HepG2 (cell line): ENCODE measurements around the gene ICAM5. TPM values are rescaled to one million over a fixed set of nuclear protein-coding genes. Genes with fewer than 3 reads are reported as not detected.
A peak's percentile ranks its signal among the peaks of the same experiment; 100 is the strongest.

Experiments
- ATAC-seq: fragments of 200-7000 bp; cut with Tn5 transposase; 3 replicates; pipeline ENCODE4 v1.9.1; 2020; ENCODE audit warnings: mild to moderate bottlenecking, moderate library complexity
- BruUV-seq: library from RNA; stranded (reverse); fragments of 400-500 nt; replicated peaks from 2 replicates; lab custom pipeline; 2021; lab: Mats Ljungman, UMichigan
- CTCF ChIA-PET: fragments of 300-600 bp; formaldehyde crosslinking; extraction: SDS; loops from one replicate; lab custom pipeline; 2021; ENCODE audit warnings: low total read pairs, inconsistent platforms, low intra/inter-chr PET ratio; lab: Yijun Ruan, JAX
- POLR2A ChIA-PET: fragments of 350-600 bp; sonication (Branson Sonifier 250); formaldehyde crosslinking; loops from one replicate; lab custom pipeline; 2020; ENCODE audit warnings: antibody characterized with exemption, inconsistent platforms; lab: Yijun Ruan, JAX
- DNase-seq: peaks from one replicate; pipeline ENCODE4 v3.0.0-alpha.2; 2015; ENCODE audit warnings: low spot score
- FAIRE-seq: peaks from 3 replicates; lab custom pipeline; 2011; peaks lifted over from hg19 to GRCh38; lab: Jason Lieb, UNC
- H2AFZ ChIP-seq: one replicate; pipeline ENCODE4 v1.6.1; 2011; ENCODE audit warnings: low read length, inconsistent platforms
- H3K27ac ChIP-seq: fragments of 300-600 bp; 3 replicates; pipeline ENCODE4 v1.8.0; 2011; ENCODE audit warnings: mixed run types, mild to moderate bottlenecking, mixed read lengths, low read length, inconsistent platforms; ENCODE audit not compliant: insufficient read depth; ENCODE audit errors: extremely low read length
- H3K27me3 ChIP-seq, 2 experiments: fragments of 200-600 bp in 1 of 2; 2 replicates in 1 of 2; 3 replicates in 1 of 2; pipeline versions ENCODE4 v1.6.0 to v1.8.0; 2011; ENCODE audit warnings: low read length in 2 of 2, mild to moderate bottlenecking in 2 of 2, moderate library complexity in 2 of 2, inconsistent platforms in 1 of 2; ENCODE audit not compliant: insufficient read depth in 2 of 2, control insufficient read depth in 1 of 2
- H3K36me3 ChIP-seq, 2 experiments: fragments of 200-600 bp in 1 of 2; replicated peaks in 1 of 2; 2 replicates in 1 of 2; 3 replicates in 1 of 2; pipeline versions ENCODE4 v1.5.1 to v1.8.0; 2011; ENCODE audit warnings: low read length in 2 of 2, inconsistent platforms in 1 of 2; ENCODE audit not compliant: insufficient read depth in 2 of 2, control insufficient read depth in 1 of 2
- H3K4me1 ChIP-seq: 2 replicates; pipeline ENCODE4 v1.5.1; 2012; ENCODE audit warnings: low read length, inconsistent platforms; ENCODE audit not compliant: insufficient read depth
- H3K4me2 ChIP-seq: 2 replicates; pipeline ENCODE4 v1.6.0; 2011; ENCODE audit warnings: low read depth, low read length, inconsistent platforms
- H3K4me3 ChIP-seq, 3 experiments: fragments of 200-600 bp in 1 of 3; sonication (generic), shearing (Covaris generic) in 1 of 3; replicated peaks in 1 of 3; 2 replicates each; pipeline ENCODE4 v1.5.1; 2011 to 2016; ENCODE audit warnings: low read length in 3 of 3, inconsistent platforms in 2 of 3, low read depth in 2 of 3, mild to moderate bottlenecking in 2 of 3, control low read depth in 1 of 3, mixed read lengths in 1 of 3; ENCODE audit not compliant: insufficient read depth in 1 of 3
- H3K79me2 ChIP-seq: one replicate; pipeline ENCODE4 v1.6.1; 2011; ENCODE audit warnings: low read length, inconsistent platforms; ENCODE audit not compliant: insufficient read depth
- H3K9ac ChIP-seq: 2 replicates; pipeline ENCODE4 v1.6.0; 2011; ENCODE audit warnings: mild to moderate bottlenecking, low read depth, low read length, inconsistent platforms; ENCODE audit not compliant: insufficient read depth
- H3K9me3 ChIP-seq: 2 replicates; pipeline ENCODE4 v1.5.1; 2012; ENCODE audit warnings: mild to moderate bottlenecking, low read length
- H4K20me1 ChIP-seq: 2 replicates; pipeline ENCODE4 v1.6.0; 2011; ENCODE audit warnings: inconsistent platforms, mild to moderate bottlenecking, low read length, moderate library complexity; ENCODE audit not compliant: insufficient read depth
- ARID2 ChIP-seq: sonication (generic); formaldehyde crosslinking; IDR thresholded peaks from 2 replicates; pipeline ENCODE4 v1.8.1; 2022; ENCODE audit warnings: mild to moderate bottlenecking, missing genetic modification reagents, borderline replicate concordance
- JUNB ChIP-seq: sonication (generic); formaldehyde crosslinking; IDR thresholded peaks from 2 replicates; pipeline ENCODE4 v1.8.0; 2022; ENCODE audit warnings: missing genetic modification reagents, mild to moderate bottlenecking, borderline replicate concordance
- MTF2 ChIP-seq: sonication (generic); formaldehyde crosslinking; IDR thresholded peaks from 2 replicates; pipeline ENCODE4 v1.5.0; 2020; ENCODE audit warnings: missing genetic modification reagents, borderline replicate concordance
- PATZ1 ChIP-seq: sonication (generic); formaldehyde crosslinking; IDR thresholded peaks from 2 replicates; pipeline ENCODE4 v1.4.0; 2020; ENCODE audit warnings: missing genetic modification reagents
- SATB2 ChIP-seq: sonication (generic); formaldehyde crosslinking; IDR thresholded peaks from 2 replicates; pipeline ENCODE4 v1.5.0; 2020; ENCODE audit warnings: missing genetic modification reagents
- TRIM24 ChIP-seq: sonication (generic); formaldehyde crosslinking; IDR thresholded peaks from 2 replicates; pipeline ENCODE4 v1.8.0; 2022; ENCODE audit warnings: mild to moderate bottlenecking, missing genetic modification reagents
- ZBTB38 ChIP-seq: sonication (generic); formaldehyde crosslinking; IDR thresholded peaks from 2 replicates; pipeline ENCODE4 v1.5.1; 2020; ENCODE audit warnings: mild to moderate bottlenecking, missing genetic modification reagents
- ZNF317 ChIP-seq: sonication (generic); formaldehyde crosslinking; IDR thresholded peaks from 2 replicates; pipeline ENCODE4 v1.5.0; 2020; ENCODE audit warnings: mild to moderate bottlenecking, missing genetic modification reagents
- WGBS: methylation state at CpG from one replicate; pipeline ENCODE4 v1.1.6; 2017; ENCODE audit warnings: low lambda C conversion rate; 5-methylcytosine and 5-hydroxymethylcytosine counted together
- in situ Hi-C: cut with HindIII; loops from 2 replicates; pipeline ENCODE4 v1.10.0; 2017; ENCODE audit warnings: low pct_unique_long_range_greater_than_20kb; ENCODE audit not compliant: extremely low pct_ligation_motif_present
- intact Hi-C: fragments of 100-400 bp; cut with micrococcal nuclease; formaldehyde crosslinking; loops from one replicate; pipeline ENCODE4 v1.10.0; 2022; ENCODE audit not compliant: unreplicated experiment
- polyA plus RNA-seq, 8 experiments: library from polyadenylated mRNA; depleted of rRNA in 3 of 8; stranded (reverse) in 7 of 8; unstranded in 1 of 8; fragments of >200 nt; fragmentation: Illumina TruSeq in 4 of 8; extraction: Trizol in 4 of 8; gene quantifications; 2 replicates each; pipeline versions ENCODE4 v1.2.1 to v1.2.3, GENCODE V29; 2011 to 2016; ENCODE audit warnings: low read depth in 4 of 8, missing spikeins in 1 of 8, mixed read lengths in 1 of 8; ENCODE audit not compliant: insufficient read depth in 1 of 8
- total RNA-seq, 5 experiments: library from RNA; depleted of rRNA; stranded (reverse); fragments of >200 nt; fragmentation: Illumina TruSeq; extraction: Trizol; gene quantifications; 2 replicates each; pipeline ENCODE4 v1.2.3, GENCODE V29; 2016; ENCODE audit warnings: low read depth in 1 of 5

ICAM5 gene
- total and polyA plus RNA-seq, 2 of the 13 experiments (the other 11 are each of a cell fraction or from before 2014, with no cell fraction given) = 0.46 to 1.6 TPM

DNA sequence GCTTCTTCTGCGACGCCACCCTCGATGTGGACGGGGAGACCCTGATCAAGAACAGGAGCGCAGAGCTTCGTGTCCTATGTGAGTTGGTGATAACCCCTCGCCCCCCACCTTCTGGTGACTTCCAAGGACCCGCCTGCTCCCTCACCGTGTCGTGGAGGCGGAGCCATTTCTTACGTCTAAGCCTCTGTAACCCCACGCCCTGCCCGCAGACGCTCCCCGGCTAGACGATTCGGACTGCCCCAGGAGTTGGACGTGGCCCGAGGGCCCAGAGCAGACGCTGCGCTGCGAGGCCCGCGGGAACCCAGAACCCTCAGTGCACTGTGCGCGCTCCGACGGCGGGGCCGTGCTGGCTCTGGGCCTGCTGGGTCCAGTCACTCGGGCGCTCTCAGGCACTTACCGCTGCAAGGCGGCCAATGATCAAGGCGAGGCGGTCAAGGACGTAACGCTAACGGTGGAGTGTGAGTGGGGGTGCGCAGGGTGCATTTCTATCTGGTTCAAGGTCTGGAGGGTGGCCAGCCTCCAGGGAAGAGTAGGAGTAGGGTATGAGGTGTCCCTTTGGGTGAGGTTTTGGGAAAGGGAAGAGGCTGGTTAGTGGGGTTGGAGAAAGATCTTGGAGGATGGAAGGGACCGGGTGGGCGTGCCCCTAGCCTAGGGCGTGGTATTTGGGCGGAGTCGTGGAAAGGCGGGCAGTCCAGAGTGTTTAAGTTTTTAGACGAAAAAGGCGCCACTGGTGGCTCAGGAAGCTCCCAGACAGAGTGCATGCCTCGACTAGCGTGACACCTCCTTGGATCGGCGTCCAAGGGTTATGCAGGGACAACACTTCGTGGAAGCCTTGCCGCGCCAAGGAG is 3.3 kb downstream of the ICAM5 start:
- H3K27ac ChIP-seq = no peak overlapping the region
- H2AFZ ChIP-seq = no peak overlapping the region
- 95% methylated on average over 52 of the region's 56 CpGs for WGBS
- no peaks in the 10 kb centered on the region for H4K20me1 ChIP-seq
- H3K36me3 ChIP-seq = no peaks in the 10 kb centered on the region
- no peak overlapping the region for H3K9ac ChIP-seq
- no peak overlapping the region; the same call in 1 of the 2 replicates for H3K4me2 ChIP-seq
- ChIA-PET CTCF (no interaction called here), POLR2A (no interaction called here)
- H3K4me3 ChIP-seq = no peak overlapping the region; a peak in 1 of 6 replicates
- in situ Hi-C loops (no loop called here), intact Hi-C loops (loop anchor here (2.0 kb wide), 1 partner anchor 40 kb away; the partner anchor contains the start of gene RAVER1)
- H3K4me1 ChIP-seq = peaks cover 57% of the 10 kb centered on the region
- DNase-seq = no peak
- BruUV-seq = no TSS peak
- no peaks in the 10 kb centered on the region for H3K9me3 ChIP-seq
- no peak for FAIRE-seq
- H3K79me2 ChIP-seq = no peaks in the 10 kb centered on the region
- peaks cover 0 to 20% of the 10 kb centered on the region in 2 experiments; a peak in 3 of 5 replicates for H3K27me3 ChIP-seq
- no peak for ATAC-seq
- TF ChIP-seq ARID2 = no peak
- TF ChIP-seq ZBTB38 (CRISPR knock-in tag) = peak; percentile 35; the same call in 1 of the 2 replicates
- TF ChIP-seq, all 625 proteins: peak for 1

- Histone ChIP-seq H4K20me1 (no peaks in the 10 kb centered on the region), H3K27me3 (peaks cover 0 to 20% of the 10 kb centered on the region in 2 experiments; a peak in 3 of 5 replicates), H2AFZ (no peak overlapping the region), H3K27ac (no peak overlapping the region), H3K79me2 (no peaks in the 10 kb centered on the region), H3K4me2 (no peak overlapping the region), H3K4me1 (peaks cover 49% of the 10 kb centered on the region), H3K9ac (no peak overlapping the region), H3K4me3 (no peak overlapping the region), H3K36me3 (no peaks in the 10 kb centered on the region), H3K9me3 (no peaks in the 10 kb centered on the region)
- in situ Hi-C loops = no loop called here
- BruUV-seq = no TSS peak
- intact Hi-C loops = loop anchor here (2.0 kb wide), 1 partner anchor 39 kb away; the partner anchor contains the start of gene RAVER1
- ChIA-PET CTCF (no interaction called here), POLR2A (no interaction called here)
- 96% methylated on average over 14 of the region's 49 CpGs for WGBS
- TF ChIP-seq MTF2 = no peak
- no peak for TF ChIP-seq ZNF317 (CRISPR knock-in tag)
- no peak for TF ChIP-seq TRIM24 (CRISPR knock-in tag)
- no peak for TF ChIP-seq SATB2 (CRISPR knock-in tag)
- no peak for TF ChIP-seq PATZ1 (CRISPR knock-in tag)
- TF ChIP-seq JUNB (CRISPR knock-in tag) = no peak
- no peak for DNase-seq
- no peak for FAIRE-seq
- no peak for ATAC-seq
Measured at GRCh38 chr19:10293637-10294367, 4.0 kb downstream of the ICAM5 start.
